ENCODE data around the gene DCUN1D2.

Gene DCUN1D2

GRCh38 chr13:113431171-113431570 lies 59.3 kb downstream of the DCUN1D2 start:
- H3K4me3 ChIP-seq (ENCODE audit: low read depth, low read length): no peak overlapping the region
- no peak for DNase-seq (ENCODE audit: low read depth)

GRCh38 chr13:113430378-113431110 lies 60.0 kb downstream of the DCUN1D2 start:
- H3K4me3 ChIP-seq (ENCODE audit: low read depth, low read length): no peak overlapping the region
- DNase-seq (ENCODE audit: low read depth): no peak

GRCh38 chr13:113429608-113429985 lies 60.9 kb downstream of the DCUN1D2 start:
- DNase-seq (ENCODE audit: low read depth): no peak
- no peak overlapping the region for H3K4me3 ChIP-seq (ENCODE audit: low read depth, low read length)

- DNase-seq (ENCODE audit: low read depth): no peak
- no peak overlapping the region for H3K4me3 ChIP-seq (ENCODE audit: low read depth, low read length)
Measured at GRCh38 chr13:113428871-113429607, 61.5 kb downstream of the DCUN1D2 start.

- no peak overlapping the region for H3K4me3 ChIP-seq (ENCODE audit: low read depth, low read length)
- no peak for DNase-seq (ENCODE audit: low read depth)
Measured at GRCh38 chr13:113428469-113428865, 62.0 kb downstream of the DCUN1D2 start.

- DNase-seq (ENCODE audit: low read depth): no peak
- no peak overlapping the region for H3K4me3 ChIP-seq (ENCODE audit: low read depth, low read length)
Measured at GRCh38 chr13:113427562-113428468, 62.7 kb downstream of the DCUN1D2 start.

GRCh38 chr13:113426591-113426986 lies 63.9 kb downstream of the DCUN1D2 start:
- H3K4me3 ChIP-seq (ENCODE audit: low read depth, low read length): no peak overlapping the region
- no peak for DNase-seq (ENCODE audit: low read depth)

- H3K4me3 ChIP-seq (ENCODE audit: low read depth, low read length): no peak overlapping the region
- DNase-seq (ENCODE audit: low read depth): no peak
Measured at GRCh38 chr13:113425941-113426590, 64.4 kb downstream of the DCUN1D2 start.

GRCh38 chr13:113423520-113424163 lies 66.9 kb downstream of the DCUN1D2 start:
- no peak overlapping the region for H3K4me3 ChIP-seq (ENCODE audit: low read depth, low read length)
- no peak for DNase-seq (ENCODE audit: low read depth)

- no peak for DNase-seq (ENCODE audit: low read depth)
- no peak overlapping the region for H3K4me3 ChIP-seq (ENCODE audit: low read depth, low read length)
Measured at GRCh38 chr13:113422807-113423519, 67.5 kb downstream of the DCUN1D2 start.

- H3K4me3 ChIP-seq (ENCODE audit: low read depth, low read length): no peak overlapping the region
- DNase-seq (ENCODE audit: low read depth): no peak
Measured at GRCh38 chr13:113421673-113422270, 68.7 kb downstream of the DCUN1D2 start.

- no peak for DNase-seq (ENCODE audit: low read depth)
- H3K4me3 ChIP-seq (ENCODE audit: low read depth, low read length): no peak overlapping the region
Measured at GRCh38 chr13:113420833-113421600, 69.5 kb downstream of the DCUN1D2 start.

GRCh38 chr13:113420232-113420631 lies 70.3 kb downstream of the DCUN1D2 start:
- DNase-seq (ENCODE audit: low read depth): no peak
- no peak overlapping the region for H3K4me3 ChIP-seq (ENCODE audit: low read depth, low read length)

- H3K4me3 ChIP-seq (ENCODE audit: low read depth, low read length): no peak overlapping the region
- DNase-seq (ENCODE audit: low read depth): no peak
Measured at GRCh38 chr13:113419531-113420193, 70.8 kb downstream of the DCUN1D2 start.

- DNase-seq (ENCODE audit: low read depth): no peak
- no peak overlapping the region for H3K4me3 ChIP-seq (ENCODE audit: low read depth, low read length)
Measured at GRCh38 chr13:113418722-113419049, 71.8 kb downstream of the DCUN1D2 start.

GRCh38 chr13:113417836-113418721 lies 72.4 kb downstream of the DCUN1D2 start:
- DNase-seq (ENCODE audit: low read depth): no peak
- H3K4me3 ChIP-seq (ENCODE audit: low read depth, low read length): no peak overlapping the region

Measured in skeletal muscle cell (primary cell).